ENCODE data around the gene KIF15.
"Not testable (repeated sequence)": the region's sequence is repeated elsewhere in the genome, so short reads cannot be mapped to it uniquely, and the experiment has no call there.

KIF15 gene, protein sequence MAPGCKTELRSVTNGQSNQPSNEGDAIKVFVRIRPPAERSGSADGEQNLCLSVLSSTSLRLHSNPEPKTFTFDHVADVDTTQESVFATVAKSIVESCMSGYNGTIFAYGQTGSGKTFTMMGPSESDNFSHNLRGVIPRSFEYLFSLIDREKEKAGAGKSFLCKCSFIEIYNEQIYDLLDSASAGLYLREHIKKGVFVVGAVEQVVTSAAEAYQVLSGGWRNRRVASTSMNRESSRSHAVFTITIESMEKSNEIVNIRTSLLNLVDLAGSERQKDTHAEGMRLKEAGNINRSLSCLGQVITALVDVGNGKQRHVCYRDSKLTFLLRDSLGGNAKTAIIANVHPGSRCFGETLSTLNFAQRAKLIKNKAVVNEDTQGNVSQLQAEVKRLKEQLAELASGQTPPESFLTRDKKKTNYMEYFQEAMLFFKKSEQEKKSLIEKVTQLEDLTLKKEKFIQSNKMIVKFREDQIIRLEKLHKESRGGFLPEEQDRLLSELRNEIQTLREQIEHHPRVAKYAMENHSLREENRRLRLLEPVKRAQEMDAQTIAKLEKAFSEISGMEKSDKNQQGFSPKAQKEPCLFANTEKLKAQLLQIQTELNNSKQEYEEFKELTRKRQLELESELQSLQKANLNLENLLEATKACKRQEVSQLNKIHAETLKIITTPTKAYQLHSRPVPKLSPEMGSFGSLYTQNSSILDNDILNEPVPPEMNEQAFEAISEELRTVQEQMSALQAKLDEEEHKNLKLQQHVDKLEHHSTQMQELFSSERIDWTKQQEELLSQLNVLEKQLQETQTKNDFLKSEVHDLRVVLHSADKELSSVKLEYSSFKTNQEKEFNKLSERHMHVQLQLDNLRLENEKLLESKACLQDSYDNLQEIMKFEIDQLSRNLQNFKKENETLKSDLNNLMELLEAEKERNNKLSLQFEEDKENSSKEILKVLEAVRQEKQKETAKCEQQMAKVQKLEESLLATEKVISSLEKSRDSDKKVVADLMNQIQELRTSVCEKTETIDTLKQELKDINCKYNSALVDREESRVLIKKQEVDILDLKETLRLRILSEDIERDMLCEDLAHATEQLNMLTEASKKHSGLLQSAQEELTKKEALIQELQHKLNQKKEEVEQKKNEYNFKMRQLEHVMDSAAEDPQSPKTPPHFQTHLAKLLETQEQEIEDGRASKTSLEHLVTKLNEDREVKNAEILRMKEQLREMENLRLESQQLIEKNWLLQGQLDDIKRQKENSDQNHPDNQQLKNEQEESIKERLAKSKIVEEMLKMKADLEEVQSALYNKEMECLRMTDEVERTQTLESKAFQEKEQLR (N-terminal part only)

DNA sequence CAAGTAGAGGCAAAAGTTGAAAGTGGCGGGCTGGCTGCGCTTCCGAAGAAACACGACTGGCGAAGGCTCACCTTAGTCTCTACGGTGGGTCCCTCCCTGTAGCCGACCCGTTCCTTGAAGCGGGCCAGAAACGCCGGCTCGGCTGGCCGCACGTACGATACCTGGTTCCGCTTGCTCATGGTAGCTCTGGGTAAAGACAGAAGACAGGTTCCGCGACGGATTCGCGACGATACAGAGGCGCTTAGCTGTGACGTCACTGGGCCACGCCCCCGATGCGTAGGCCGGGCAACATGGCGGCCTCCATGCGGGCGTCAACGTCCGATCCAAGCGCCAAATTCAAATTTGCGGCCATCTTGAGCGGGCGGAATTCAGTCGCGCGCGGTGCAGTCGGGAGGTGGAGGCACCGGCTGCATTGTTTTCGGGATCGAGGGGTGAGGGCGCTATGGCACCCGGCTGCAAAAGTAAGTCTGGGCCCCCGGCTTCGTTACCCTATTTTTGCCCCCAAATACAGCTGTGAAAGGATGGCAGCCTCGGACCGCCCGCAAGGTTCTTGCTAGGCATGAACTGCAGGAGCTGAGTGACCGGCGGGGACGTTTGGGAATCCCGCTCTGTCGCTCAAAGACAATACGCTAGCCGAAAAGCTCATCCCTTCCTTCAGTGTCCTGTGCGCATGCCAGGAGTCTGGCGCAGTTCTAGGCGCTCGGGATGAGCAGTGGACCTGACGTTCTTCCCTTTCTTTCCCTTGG, at the start of gene KIF15, which contains the start of gene KIAA1143:
KIF15 (plus strand) TSS at position 371 of the 746 bp plus-strand sequence; CDS start at position 443, 72 bp downstream.
KIAA1143 (minus strand) TSS at position 196 of the 746 bp plus-strand sequence; CDS start at position 179, 17 bp downstream.
- DNase-seq = peak; percentile 83

DNA sequence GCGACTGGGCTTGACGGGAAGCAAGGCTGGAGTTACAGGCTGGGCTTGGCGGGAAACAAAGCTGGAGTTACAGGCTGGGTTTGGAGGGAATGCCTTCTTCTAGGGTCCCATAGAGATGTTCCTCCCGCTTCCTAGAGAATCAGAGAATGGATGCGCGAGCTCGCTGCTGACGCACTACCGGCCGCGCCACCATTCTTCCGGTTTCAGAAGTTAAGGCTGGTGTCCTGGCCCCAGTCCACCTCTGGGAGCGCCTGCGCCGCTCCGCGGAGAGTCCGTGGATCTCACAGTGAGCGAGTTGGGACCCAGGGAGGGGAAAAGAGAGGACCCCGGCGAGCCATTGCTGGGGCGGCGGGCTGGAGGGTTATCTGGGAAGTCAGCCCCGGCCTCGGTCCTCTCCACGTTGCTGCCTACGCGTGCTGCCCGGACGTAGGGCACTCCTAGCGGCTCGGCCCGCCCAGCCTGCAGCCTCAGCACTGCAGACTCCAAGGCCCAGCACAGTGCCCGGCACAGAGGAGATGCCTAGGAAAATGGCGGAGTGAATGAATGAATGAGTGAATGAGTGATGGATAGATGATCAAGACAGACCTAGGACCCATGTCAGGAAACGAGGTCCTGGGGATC, 49.0 kb upstream of the KIF15 start, which contains the start of gene ZNF502:
ZNF502 (plus strand) TSS at position 206 of the 621 bp plus-strand sequence. CDS start 7,602 bp downstream, outside the sequence.
- no peak for DNase-seq

DNA sequence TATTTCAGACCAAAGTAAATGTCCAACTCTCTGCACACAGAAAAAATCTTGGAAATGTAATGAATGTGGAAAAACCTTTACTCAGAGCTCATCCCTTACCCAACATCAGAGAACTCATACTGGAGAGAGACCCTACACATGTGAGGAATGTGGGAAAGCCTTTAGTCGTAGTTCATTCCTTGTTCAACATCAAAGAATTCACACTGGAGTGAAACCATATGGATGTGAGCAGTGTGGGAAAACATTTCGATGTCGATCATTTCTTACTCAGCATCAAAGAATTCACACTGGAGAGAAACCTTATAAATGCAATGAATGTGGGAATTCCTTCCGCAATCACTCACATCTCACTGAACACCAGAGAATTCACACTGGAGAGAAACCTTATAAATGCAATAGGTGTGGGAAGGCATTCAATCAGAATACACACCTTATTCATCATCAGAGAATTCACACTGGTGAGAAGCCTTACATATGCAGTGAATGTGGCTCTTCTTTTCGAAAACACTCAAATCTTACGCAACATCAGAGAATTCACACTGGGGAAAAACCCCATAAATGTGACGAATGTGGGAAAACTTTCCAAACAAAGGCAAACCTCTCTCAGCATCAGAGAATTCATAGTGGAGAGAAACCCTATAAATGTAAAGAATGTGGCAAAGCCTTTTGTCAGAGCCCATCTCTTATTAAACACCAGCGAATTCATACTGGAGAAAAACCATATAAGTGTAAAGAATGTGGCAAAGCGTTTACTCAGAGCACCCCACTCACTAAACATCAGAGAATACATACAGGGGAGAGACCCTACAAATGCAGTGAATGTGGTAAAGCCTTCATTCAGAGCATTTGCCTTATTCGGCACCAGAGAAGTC, 40.1 kb upstream of the KIF15 start:
- no peak for DNase-seq

DNA sequence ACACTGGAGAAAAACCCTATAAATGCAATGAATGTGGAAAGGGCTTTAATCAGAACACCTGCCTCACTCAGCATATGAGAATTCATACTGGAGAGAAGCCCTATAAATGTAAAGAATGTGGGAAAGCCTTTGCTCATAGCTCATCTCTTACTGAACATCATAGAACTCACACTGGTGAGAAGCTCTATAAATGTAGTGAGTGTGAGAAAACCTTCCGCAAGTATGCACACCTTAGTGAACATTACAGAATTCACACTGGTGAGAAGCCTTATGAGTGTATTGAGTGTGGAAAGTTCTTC, 39.5 kb upstream of the KIF15 start:
- DNase-seq = no peak

DNA sequence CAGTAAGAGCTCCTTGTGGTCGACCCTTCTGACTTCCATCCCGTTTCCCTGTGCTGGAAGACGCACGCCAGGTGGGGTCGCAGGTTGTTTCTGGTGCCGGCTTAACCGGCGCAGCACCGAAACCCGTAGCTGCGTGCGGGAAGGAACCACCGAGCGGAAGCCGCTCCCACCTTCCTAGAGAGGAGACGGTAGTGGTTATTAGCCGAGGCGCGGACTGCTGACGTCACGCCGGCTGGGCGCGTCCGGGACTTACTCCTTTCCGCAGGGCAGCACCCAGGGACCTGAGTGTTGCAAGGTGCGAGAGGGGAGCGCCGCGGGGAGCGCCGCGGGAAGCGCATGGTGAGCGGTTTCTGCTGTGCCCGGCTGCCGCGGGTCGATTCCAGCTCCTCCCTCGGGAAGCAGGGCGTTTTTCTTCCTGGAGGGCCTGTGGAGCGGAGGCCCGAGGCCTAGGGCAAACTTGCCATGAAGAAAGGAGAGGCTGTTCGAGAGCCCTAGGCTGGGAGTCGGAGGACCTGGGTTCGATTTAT, 32.1 kb upstream of the KIF15 start, which contains the start of gene ZNF501:
ZNF501 (plus strand) TSS at position 252 of the 527 bp plus-strand sequence. CDS start 4,787 bp downstream, outside the sequence.
- no peak for DNase-seq

DNA sequence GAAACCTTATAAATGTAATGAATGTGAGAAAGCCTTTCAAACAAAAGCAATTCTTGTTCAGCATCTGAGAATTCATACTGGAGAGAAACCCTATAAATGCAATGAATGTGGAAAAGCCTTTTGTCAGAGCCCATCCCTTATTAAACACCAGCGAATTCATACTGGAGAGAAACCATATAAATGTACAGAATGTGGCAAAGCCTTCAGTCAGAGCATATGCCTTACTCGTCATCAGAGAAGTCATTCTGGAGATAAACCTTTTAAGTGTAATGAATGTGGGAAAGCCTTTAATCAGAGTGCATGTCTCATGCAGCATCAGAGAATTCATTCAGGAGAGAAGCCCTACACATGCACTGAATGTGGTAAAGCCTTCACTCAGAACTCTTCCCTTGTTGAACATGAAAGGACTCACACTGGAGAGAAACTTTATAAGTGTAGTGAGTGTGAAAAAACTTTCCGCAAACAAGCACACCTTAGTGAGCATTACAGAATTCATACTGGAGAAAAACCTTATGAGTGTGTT, 26.9 kb upstream of the KIF15 start:
- DNase-seq = no peak

DNA sequence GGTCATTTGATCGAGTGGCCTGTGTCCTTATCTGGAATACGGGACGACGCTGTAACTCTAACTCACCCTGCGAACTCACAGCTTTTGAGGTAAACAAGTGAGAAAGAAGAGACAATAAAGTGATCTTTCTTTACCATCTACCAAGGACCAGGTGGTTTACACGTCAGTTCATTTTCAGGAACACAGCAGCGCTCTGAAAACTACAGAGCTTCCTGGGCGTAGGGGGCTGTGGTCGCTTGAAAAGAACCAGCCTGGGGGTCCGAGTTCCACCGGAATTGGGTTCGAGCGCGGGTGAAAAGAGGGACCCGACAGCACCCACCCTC, 532 bp upstream of the KIF15 start:
- DNase-seq = no peak

DNA sequence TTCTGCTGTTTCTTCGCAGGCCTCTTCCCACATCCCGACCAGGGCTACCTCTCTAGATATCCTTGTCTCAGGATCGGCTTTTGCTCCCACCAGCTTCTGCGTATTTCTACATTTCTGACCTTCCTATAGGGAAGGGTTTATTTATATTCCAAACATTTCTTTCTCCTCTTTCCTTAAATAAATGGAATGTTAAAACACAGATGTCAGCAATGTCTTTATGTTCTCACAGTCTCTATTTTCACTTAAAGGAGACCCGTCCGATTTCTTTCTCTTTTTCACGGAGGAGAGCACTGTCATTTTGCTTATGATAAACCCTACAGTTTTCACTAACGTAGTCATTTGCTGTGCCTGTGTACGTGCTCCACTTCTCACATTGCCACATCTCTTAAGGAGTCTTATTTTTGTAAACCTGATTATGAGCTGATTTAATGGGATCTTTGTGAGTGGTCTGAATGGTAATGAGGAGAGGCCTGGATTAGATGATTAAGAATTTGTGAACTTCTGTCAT, 630 bp downstream of the KIF15 start:
- no peak for DNase-seq

DNA sequence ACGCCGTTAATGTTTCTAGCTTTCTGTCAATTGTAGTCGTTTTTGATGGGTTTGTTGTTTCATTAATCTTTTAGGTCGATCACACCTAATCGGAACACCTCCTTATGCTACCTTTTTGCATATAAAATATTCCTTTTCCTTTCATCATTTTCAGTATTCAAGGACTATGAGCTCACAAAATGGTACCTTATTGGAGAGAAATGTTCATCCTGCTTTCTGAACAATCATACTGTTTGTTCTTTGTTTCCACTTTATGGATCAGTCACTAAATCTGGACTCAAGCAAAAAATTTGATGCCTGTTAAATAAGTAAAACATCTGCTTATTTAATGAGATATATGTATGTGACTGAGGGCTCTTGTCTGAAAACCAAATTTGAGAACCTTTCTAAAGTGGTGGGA, 1.1 kb downstream of the KIF15 start:
- no peak for DNase-seq

DNA sequence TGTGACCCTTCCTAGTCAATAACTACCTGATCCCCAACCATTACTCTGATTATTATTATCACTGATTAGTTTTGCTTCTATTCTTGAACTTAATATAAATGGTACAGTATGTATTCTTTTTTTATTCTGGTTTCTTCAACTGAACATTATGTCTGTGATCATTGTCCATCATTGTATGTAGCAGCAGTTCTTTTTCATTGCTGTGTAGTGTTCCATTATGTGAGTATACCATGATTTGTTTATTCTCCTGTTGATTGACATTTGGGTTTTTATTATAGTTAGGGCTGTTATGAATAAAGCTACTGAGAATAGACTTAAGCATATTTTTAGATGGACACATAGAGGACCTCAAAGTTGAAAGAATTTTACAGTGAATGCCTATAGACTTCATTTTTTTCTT, 2.7 kb downstream of the KIF15 start:
- no peak for DNase-seq

DNA sequence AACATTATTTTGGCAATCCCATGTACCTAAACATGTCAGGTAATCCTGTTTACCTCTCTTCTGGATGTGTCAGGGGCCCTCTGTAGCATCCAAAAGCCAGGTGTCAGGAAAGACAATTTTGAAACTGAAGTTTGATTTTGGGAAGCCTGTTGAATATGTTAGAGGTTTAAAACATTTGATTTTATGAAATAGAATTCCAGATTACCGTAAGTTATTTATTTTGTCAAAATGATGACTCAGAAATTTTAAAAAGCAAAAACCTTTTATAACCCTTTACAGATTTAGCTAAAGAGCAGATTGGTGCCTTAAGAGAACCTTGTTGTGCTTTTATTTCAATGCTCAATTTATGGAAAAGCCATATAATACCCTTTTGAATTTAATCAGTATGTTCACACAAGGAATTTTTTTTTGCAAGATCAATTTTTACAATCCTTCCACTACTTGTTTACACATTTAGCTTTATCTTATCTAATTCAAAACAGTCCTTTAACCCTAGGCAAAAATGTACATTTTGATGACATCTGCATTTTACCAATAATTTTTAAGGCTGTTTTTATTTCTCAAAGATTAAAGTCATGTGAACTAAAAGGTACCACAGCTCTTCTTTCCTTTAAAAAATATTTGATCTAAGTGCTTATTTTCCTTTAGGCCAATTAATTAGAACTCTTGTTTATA, 10.0 kb downstream of the KIF15 start:
- no peak for DNase-seq

DNA sequence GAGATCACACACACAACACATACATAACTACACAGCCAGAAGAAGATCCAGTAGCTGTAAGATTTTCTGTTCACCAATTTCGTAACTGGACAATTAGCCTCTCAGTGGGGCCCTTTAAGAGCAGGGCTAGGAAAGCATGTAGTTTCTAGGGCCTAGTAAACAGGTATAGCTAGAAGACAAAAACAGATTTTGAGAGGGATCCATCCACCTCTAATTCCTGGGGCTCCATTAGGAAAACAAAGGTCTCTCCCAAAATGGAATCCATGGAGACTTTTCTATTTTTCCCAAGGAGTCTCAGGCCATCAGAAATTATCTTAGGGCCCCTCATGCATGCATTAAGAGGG, 10.5 kb downstream of the KIF15 start:
- no peak for DNase-seq

DNA sequence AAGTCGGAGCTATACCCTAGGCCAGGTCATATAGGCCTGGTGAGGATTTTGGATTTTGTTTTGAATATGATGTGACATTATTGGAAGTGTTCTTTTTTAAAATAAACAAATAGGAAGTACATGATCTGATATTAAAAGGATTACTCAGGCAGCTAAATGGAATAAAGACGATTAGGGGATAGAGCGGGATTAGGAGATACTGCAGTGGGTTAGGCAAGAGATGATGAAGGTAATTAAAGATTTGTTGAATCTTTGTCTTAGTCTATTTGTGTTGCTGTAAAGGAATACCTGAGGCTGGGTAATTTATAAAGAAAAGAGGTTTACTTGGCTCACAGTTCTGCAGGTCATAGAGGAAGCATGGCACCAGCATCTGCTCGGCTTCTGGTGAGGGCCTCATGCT, 21.3 kb downstream of the KIF15 start:
- no peak for DNase-seq

DNA sequence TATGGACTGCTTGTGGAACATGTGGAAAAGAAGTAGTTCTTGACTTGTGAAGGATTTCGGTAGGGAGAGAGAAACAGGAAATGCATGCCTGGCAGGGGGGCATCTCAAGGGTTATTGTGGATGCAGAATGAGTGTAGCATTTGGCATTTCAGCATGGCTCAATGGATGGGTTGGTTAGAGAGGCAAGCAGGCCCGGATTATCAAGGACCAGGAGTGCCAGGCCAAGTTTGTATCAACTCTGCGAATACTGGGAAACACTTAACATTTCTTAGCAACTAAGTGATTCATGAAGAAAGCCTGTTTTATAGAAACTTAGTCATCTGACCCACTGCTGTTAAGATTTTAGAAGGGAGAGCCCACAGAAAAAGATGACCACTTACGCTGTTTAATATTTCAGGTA, 33.6 kb downstream of the KIF15 start:
- no peak for DNase-seq

DNA sequence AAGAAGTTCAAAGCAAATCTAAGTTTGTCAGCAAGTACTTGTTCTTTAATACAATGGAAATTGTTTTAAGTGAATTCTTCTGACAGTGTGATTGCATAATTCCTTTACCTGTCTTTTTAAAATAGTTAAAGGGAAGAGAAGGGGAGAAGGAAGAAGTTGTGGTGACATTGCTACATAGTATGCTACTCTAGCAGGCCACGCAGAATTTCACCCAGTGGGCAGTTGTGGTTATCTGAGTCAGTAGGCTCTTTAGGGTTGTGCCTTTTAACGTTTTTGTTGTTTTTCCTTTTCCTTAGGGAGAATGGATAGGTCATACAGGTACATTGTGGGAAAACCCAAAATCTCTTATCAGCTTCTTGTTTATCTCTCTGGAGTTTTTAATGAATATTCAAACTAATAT, 40.4 kb downstream of the KIF15 start:
- peak; percentile 42 for DNase-seq

DNA sequence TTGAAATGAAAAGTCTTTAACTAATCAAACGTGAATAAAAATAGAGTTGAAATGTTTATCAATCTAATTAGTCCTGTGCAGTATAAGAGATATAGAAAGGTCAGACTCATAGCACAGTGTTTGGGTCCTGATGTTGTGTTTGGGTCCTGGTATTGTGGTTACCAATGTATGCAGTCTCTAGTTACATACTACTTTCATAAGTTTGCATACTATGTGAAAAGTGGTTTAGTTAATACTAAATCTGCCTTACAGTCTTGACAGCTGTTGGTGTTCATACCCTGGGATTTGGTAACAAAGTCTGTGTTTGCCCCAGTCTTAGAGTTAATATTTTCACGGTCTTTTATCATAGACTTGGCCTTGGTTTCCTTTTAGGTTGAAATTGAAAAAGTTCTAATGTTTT, 41.7 kb downstream of the KIF15 start:
- DNase-seq = no peak

DNA sequence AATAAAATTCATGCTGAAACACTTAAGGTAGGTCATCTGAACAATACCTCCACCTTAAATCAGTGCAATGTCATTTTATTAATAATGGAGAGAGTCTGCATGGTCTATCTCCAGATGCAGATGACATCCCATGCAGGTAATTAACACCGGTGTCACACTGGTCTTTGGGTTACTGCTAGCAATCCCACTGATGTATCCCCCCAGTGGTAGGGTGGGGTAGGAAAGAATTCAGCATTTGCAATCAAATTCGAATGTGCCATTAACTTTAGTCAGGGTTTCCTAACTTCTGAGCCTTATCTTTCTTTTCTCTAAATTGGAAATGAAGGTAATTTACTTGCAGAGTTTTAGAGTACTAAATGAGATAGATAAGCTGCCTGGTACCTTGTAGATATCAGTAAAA, 44.4 kb downstream of the KIF15 start:
- no peak for DNase-seq

DNA sequence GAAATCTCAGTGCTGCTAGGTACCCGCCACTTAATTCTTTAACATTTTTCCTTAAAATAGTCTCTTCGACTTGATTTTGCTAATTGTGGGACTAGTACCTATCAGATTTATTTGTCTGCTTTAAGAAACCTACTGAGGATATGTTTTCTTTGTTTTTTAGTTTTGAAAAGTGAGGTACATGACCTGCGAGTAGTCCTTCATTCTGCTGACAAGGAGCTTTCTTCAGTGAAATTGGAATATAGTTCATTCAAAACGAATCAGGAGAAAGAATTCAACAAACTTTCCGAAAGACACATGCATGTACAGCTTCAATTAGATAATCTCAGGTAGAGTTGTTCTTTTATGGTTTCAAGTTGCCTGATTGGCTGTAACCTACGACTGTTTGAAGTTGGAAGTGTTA, 53.2 kb downstream of the KIF15 start:
- DNase-seq = no peak

DNA sequence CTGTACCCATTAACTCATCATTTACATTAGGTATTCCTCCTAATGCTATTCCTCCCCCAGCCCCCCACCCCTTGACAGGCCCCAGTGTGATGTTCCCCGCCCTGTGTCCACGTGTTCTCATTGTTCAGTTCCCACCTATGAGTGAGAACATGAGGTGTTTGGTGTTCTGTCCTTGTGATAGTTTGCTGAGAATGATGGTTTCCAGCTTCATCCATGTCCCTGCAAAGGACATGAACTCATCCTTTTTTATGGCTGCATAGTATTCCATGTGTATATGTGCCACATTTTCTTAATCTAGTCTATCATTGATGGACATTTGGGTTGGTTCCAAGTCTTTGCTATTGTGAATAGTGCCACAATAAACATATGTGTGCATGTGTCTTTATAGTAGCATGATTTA, 54.7 kb downstream of the KIF15 start:
- not testable (repeated sequence) for DNase-seq

DNA sequence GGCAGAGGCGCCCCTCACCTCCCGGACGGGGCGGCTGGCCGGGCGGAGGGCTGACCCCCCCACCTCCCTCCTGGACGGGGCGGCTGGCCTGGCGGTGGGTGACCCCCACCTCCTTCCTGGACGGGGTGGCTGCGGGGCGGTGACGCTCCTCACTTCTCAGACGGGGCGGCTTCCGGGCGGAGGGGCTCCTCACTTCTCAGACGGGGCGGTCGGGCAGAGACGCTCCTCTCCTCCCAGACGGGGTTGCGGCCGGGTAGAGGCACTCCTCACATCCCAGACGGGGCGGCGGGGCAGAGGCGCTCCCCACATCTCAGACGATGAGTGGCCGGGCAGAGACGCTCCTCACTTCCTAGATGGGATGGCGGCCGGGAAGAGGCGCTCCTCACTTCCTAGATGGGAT, 59.6 kb downstream of the KIF15 start:
- DNase-seq = not testable (repeated sequence)
